Fibroblast of the aortic adventitia (primary cell): ENCODE data around the gene ZBTB22. TPM values are rescaled to one million over a fixed set of nuclear protein-coding genes. Genes with fewer than 3 reads are reported as not detected.
A peak's percentile ranks its signal among the peaks of the same experiment; 100 is the strongest.

Source experiments
- DNase-seq: peaks from one replicate; pipeline ENCODE4 v3.0.0-alpha.2; 2010; ENCODE audit warnings: low read depth
- H3K4me3 ChIP-seq: 2 replicates; pipeline ENCODE4 v1.5.1; 2011; ENCODE audit warnings: low read depth, mild to moderate bottlenecking, control low read depth, low read length, moderate library complexity
- total RNA-seq: library from RNA; depleted of rRNA; stranded (reverse); fragments of >200 nt; gene quantifications from 2 replicates; pipeline ENCODE4 v1.2.3, GENCODE V29; 2012; ENCODE audit warnings: low replicate concordance
- TF ChIP-seq, protein P1 (sequence below): IDR thresholded peaks from 2 replicates; pipeline ENCODE4 v1.5.1; 2011; ENCODE audit warnings: mild to moderate bottlenecking, low read length, control low read depth, inconsistent platforms; ENCODE audit not compliant: insufficient read depth

Gene ZBTB22
- total RNA-seq, 1 donor, result 12.8 TPM

DNA sequence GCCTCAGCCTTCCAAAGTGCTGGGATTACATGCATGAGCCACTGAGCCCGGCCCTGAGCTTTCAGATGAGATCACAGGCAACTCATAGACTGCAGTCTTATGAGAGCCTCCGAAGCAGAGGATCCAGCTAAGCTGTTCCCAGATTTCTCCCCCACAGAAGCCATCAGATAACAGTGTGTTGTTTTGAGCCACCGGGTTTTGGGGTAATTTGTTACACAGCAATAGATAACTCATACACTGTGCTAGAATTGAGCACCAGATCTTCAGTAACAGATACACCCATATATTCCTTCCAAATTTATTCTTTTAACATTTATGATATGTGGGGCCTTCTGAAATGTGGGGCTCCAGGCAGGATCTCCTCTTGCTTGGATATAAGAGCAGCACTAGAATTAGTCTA lies 19.0 kb upstream of the ZBTB22 start:
- H3K4me3 ChIP-seq, result no peak overlapping the region
- TF ChIP-seq, protein P1, sequence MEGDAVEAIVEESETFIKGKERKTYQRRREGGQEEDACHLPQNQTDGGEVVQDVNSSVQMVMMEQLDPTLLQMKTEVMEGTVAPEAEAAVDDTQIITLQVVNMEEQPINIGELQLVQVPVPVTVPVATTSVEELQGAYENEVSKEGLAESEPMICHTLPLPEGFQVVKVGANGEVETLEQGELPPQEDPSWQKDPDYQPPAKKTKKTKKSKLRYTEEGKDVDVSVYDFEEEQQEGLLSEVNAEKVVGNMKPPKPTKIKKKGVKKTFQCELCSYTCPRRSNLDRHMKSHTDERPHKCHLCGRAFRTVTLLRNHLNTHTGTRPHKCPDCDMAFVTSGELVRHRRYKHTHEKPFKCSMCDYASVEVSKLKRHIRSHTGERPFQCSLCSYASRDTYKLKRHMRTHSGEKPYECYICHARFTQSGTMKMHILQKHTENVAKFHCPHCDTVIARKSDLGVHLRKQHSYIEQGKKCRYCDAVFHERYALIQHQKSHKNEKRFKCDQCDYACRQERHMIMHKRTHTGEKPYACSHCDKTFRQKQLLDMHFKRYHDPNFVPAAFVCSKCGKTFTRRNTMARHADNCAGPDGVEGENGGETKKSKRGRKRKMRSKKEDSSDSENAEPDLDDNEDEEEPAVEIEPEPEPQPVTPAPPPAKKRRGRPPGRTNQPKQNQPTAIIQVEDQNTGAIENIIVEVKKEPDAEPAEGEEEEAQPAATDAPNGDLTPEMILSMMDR, result no peak
- DNase-seq, result no peak

DNA sequence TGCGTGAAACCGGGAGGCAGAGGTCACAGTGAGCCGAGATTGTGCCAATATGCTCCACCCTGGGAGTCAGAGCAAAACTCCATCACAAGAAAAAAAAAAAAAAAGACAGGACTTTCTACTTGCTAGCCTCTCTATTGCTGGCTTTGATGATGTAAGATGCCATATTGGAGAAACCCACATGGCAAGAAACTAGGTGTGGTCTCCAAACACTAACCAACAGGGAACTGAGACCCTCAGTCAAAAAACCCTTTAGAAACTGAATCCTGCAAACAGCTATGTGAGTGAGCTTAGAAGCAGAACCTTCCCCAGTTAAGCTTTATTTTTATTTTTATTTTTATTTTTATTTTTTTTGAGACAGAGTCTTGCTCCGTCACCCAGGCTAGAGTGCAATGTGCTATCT lies 18.4 kb upstream of the ZBTB22 start:
- DNase-seq, result no peak
- no peak overlapping the region for H3K4me3 ChIP-seq
- TF ChIP-seq, protein P1, result no peak

DNA sequence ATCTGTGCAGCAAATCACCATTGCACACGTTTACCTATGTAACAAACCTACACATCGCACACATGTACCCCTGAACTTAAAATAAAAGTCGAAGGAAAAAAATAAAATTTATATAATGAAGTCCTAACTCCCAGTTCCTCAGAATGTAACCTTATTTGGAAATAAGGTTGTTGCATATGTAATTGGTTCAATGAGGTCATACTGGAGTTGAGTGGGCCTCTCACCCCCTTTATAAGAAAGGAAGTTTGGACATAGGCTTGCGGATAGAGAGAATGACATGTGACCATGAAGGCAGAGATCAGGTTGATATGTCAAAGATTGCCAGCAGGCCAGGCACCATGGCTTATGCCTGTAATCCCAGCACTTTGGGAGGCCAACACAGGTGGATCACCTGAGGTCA lies 16.1 kb upstream of the ZBTB22 start:
- TF ChIP-seq, protein P1, result no peak
- H3K4me3 ChIP-seq, result no peak overlapping the region
- DNase-seq, result no peak

DNA sequence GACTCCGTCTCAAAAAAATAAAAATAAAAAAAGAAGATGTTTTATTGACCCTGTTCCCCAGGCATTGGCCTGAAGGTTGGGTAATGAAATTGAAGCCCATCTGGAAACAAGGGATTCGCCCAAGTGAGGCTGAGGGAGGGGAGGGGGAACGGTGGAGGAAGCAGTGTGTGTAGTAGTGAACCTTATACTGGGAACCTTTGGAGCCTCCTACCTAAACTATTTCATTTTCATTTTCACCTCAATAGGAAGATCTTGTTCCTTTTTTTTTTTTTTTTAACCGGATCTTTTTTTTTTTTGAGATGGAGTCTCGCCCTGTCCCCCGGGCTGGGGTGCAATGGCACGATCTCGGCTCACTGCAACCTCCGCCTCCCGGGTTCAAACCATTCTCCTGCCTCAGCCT lies 13.2 kb upstream of the ZBTB22 start:
- TF ChIP-seq, protein P1, result no peak
- no peak for DNase-seq
- no peak overlapping the region for H3K4me3 ChIP-seq

DNA sequence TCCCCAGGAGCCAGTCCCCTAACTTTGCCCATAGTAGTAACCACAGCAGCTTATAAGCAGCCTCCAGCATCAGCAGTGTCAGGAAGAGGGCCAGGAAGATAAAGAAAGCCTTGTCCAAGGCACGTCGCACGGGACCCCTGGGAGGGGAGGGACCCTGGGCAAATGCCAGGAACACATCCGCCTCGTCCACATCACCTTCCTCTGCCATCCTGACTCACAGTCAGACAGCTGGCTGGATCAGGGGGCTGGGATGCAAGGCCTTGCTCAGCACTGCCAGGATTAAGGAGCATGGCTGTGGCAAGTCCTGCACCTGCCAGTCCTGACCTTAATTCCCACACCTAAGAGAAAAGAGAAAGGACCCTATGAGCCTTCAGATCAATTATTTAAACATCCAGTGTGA lies 11.5 kb upstream of the ZBTB22 start:
- no peak for DNase-seq
- no peak overlapping the region for H3K4me3 ChIP-seq
- TF ChIP-seq, protein P1, result no peak

DNA sequence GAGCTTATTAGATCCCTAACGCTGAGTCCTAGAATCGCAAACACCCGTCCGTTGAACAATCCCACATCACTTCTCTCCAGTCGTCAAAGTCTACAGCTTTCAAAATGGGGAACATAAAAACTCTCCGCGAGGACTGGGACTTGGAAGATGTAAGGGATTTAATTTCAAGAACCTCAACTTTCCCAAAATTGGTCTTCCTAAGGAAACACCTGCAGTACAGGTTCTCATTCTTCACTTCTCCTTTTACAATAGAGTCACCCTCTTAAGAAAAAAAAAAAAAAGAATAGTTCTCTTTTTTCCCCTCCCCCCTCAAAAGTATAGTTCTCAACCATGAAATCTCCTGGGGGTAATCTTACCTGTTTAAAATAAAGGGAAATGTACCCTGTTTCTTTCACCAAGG lies 6.6 kb upstream of the ZBTB22 start:
- peak overlapping the region; percentile 84 for H3K4me3 ChIP-seq
- TF ChIP-seq, protein P1, result no peak
- no peak for DNase-seq

DNA sequence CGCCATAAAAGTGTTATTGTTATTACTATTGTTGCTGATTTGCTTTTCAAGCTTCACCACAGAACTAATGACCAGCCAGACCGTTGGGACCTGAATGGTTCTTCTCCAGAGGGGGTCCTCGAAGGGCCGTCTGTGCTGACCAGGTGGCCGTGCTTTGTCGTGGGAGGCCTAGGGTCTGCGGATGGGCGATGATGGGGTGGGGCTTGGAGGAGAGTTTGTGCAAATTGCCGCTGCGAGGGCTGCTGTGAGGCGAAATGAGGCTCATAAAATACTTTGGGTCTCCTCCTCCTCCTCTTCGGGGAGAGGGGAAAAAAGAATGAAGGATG lies 6.0 kb upstream of the ZBTB22 start:
- peak overlapping the region; percentile 84 for H3K4me3 ChIP-seq
- no peak for DNase-seq
- TF ChIP-seq, protein P1, result no peak
